RWPE2 (cell line): ENCODE results near the gene NRK.

Experiments
- ATAC-seq: fragments of 200-7000 bp; cut with Tn5 transposase; 3 replicates; pipeline ENCODE4 v1.9.1; 2021; ENCODE audit warnings: low read depth
- DNase-seq: peaks from one replicate; pipeline ENCODE4 v3.0.0-alpha.2; 2020; ENCODE audit warnings: low spot score
- H3K27ac ChIP-seq: fragments of 450-650 bp; 2 replicates; pipeline ENCODE4 v1.5.1; 2017; ENCODE audit warnings: mild to moderate bottlenecking; ENCODE audit not compliant: poor library complexity, severe bottlenecking
- H3K27me3 ChIP-seq: fragments of 250-450 bp; sonication (Bioruptor Pico); 2 replicates; pipeline ENCODE4 v1.5.1; 2021; ENCODE audit warnings: mild to moderate bottlenecking, moderate library complexity; ENCODE audit not compliant: insufficient read depth, poor library complexity, severe bottlenecking
- H3K36me3 ChIP-seq: fragments of 250-450 bp; sonication (Bioruptor Pico); 2 replicates; pipeline ENCODE4 v1.5.1; 2020; ENCODE audit warnings: low read depth, mild to moderate bottlenecking, moderate library complexity
- H3K4me1 ChIP-seq: fragments of 250-450 bp; sonication (Bioruptor Pico); 2 replicates; pipeline ENCODE4 v1.5.1; 2021; ENCODE audit warnings: mild to moderate bottlenecking, moderate library complexity; ENCODE audit not compliant: insufficient read depth, poor library complexity, severe bottlenecking
- H3K4me3 ChIP-seq: fragments of 250-450 bp; sonication (Bioruptor Pico); 2 replicates; pipeline ENCODE4 v1.5.1; 2021; ENCODE audit warnings: mild to moderate bottlenecking, moderate library complexity; ENCODE audit not compliant: severe bottlenecking
- H3K9me3 ChIP-seq: fragments of 250-450 bp; sonication (Bioruptor Pico); 2 replicates; pipeline ENCODE4 v1.5.1; 2021; ENCODE audit warnings: mild to moderate bottlenecking, moderate library complexity; ENCODE audit not compliant: severe bottlenecking
- TF ChIP-seq, protein P1 (sequence below): fragments of 450-650 bp; IDR thresholded peaks from one replicate; pipeline ENCODE4 v1.5.1; 2017; ENCODE audit warnings: mild to moderate bottlenecking, moderate library complexity; ENCODE audit not compliant: poor library complexity, severe bottlenecking

The NRK gene

GRCh38 chrX:105865709-105866108 lies 43.4 kb downstream of the NRK start:
- Histone ChIP-seq H3K36me3 (no peaks in the 10 kb centered on the region), H3K27ac (no peak overlapping the region), H3K4me1 (no peaks in the 10 kb centered on the region), H3K4me3 (no peak overlapping the region), H3K9me3 (no peaks in the 10 kb centered on the region), H3K27me3 (no peaks in the 10 kb centered on the region)
- no peak for DNase-seq
- TF ChIP-seq, protein P1, sequence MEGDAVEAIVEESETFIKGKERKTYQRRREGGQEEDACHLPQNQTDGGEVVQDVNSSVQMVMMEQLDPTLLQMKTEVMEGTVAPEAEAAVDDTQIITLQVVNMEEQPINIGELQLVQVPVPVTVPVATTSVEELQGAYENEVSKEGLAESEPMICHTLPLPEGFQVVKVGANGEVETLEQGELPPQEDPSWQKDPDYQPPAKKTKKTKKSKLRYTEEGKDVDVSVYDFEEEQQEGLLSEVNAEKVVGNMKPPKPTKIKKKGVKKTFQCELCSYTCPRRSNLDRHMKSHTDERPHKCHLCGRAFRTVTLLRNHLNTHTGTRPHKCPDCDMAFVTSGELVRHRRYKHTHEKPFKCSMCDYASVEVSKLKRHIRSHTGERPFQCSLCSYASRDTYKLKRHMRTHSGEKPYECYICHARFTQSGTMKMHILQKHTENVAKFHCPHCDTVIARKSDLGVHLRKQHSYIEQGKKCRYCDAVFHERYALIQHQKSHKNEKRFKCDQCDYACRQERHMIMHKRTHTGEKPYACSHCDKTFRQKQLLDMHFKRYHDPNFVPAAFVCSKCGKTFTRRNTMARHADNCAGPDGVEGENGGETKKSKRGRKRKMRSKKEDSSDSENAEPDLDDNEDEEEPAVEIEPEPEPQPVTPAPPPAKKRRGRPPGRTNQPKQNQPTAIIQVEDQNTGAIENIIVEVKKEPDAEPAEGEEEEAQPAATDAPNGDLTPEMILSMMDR, result no peak
- no peak for ATAC-seq

- H3K36me3 ChIP-seq, result no peaks in the 10 kb centered on the region
- DNase-seq (no peak), ATAC-seq (no peak)
- no peaks in the 10 kb centered on the region for H3K27me3 ChIP-seq
- TF ChIP-seq, protein P1, result no peak
- no peaks in the 10 kb centered on the region for H3K9me3 ChIP-seq
- H3K27ac ChIP-seq, result no peak overlapping the region
- H3K4me1 ChIP-seq, result no peaks in the 10 kb centered on the region
- H3K4me3 ChIP-seq, result no peak overlapping the region
Measured at GRCh38 chrX:105869701-105870100, 47.4 kb downstream of the NRK start.

- Histone ChIP-seq H3K4me3 (no peak overlapping the region), H3K9me3 (no peaks in the 10 kb centered on the region), H3K4me1 (no peaks in the 10 kb centered on the region), H3K27me3 (no peaks in the 10 kb centered on the region), H3K36me3 (no peaks in the 10 kb centered on the region), H3K27ac (no peak overlapping the region)
- TF ChIP-seq, protein P1, result no peak
- DNase-seq (no peak), ATAC-seq (no peak)
Measured at GRCh38 chrX:105870445-105870844, 48.1 kb downstream of the NRK start.

DNA sequence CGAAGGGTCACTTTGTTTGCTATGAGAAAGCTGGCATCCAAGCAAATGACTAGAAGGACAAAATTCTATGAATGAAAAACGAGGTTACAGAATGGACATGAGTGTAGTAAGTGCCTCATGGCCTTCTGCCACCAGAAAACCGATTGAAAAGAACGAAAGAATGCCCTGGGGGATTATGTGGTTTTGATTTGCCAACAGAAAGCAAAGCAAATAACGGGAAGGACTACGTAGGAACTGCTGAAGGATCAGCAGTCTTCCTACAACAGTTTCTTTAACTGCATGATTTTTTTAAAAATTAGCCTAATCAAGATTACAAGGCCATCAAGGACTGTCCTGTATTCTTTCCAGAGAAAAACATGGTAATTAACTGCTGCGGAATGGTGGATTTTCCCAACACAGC lies 50.6 kb downstream of the NRK start:
- DNase-seq, result no peak
- no peaks in the 10 kb centered on the region for H3K36me3 ChIP-seq
- no peaks in the 10 kb centered on the region for H3K4me1 ChIP-seq
- ATAC-seq, result no peak
- TF ChIP-seq, protein P1, result no peak
- H3K9me3 ChIP-seq, result no peaks in the 10 kb centered on the region
- H3K27ac ChIP-seq, result no peak overlapping the region
- no peaks in the 10 kb centered on the region for H3K27me3 ChIP-seq
- H3K4me3 ChIP-seq, result no peak overlapping the region

GRCh38 chrX:105874790-105875189 lies 52.5 kb downstream of the NRK start:
- no peaks in the 10 kb centered on the region for H3K4me1 ChIP-seq
- DNase-seq, result no peak
- H3K27me3 ChIP-seq, result no peaks in the 10 kb centered on the region
- no peak overlapping the region for H3K4me3 ChIP-seq
- H3K36me3 ChIP-seq, result no peaks in the 10 kb centered on the region
- ATAC-seq, result no peak
- no peaks in the 10 kb centered on the region for H3K9me3 ChIP-seq
- H3K27ac ChIP-seq, result no peak overlapping the region
- TF ChIP-seq, protein P1, result no peak
